ENCODE results near the gene RFTN1. TPM values are rescaled to one million over a fixed set of nuclear protein-coding genes. Genes with fewer than 3 reads are reported as not detected.

Gene RFTN1
- total RNA-seq, 2 experiments from 2014 or later: 81.8 to 152 TPM

DNA sequence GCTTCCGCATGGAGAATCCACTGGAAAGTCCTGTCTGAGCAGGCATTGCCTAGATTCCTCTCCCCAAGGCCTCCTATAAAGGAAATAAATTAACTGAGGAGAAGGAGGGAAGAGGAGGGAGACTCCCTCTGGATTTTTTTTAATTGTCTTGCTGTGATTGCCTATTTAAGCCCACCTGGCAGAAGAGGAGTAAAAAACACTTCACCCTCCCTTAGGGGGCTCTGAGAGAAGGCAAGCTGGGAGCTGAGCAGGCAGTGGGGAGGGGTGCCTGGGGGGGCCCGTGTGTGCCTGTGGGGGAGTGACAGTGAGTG lies 138.6 kb downstream of the RFTN1 start:
- peaks cover 80% of the 10 kb centered on the region for H3K36me3 ChIP-seq (ENCODE audit: insufficient read depth, low read length)
- POLR2A ChIA-PET: interaction anchor here (1.0 to 3.8 kb wide), 11 partner anchors 11 to 142 kb away, joined by 3 to 31 read pairs (median 4); no protein-coding TSS in a partner anchor
- peak overlapping the region; percentile 43 for H3K4me3 ChIP-seq (ENCODE audit: low read depth, low read length, poor library complexity, severe bottlenecking)
- no peaks in the 10 kb centered on the region for H3K9me2 ChIP-seq (ENCODE audit: insufficient read depth, low read length)
- CTCF ChIA-PET (ENCODE audit: unreplicated experiment): interaction anchor here (1.0 kb wide), 2 partner anchors 8 to 58 kb away, joined by 3 read pairs; no protein-coding TSS in a partner anchor
- TF ChIP-seq, protein P1, sequence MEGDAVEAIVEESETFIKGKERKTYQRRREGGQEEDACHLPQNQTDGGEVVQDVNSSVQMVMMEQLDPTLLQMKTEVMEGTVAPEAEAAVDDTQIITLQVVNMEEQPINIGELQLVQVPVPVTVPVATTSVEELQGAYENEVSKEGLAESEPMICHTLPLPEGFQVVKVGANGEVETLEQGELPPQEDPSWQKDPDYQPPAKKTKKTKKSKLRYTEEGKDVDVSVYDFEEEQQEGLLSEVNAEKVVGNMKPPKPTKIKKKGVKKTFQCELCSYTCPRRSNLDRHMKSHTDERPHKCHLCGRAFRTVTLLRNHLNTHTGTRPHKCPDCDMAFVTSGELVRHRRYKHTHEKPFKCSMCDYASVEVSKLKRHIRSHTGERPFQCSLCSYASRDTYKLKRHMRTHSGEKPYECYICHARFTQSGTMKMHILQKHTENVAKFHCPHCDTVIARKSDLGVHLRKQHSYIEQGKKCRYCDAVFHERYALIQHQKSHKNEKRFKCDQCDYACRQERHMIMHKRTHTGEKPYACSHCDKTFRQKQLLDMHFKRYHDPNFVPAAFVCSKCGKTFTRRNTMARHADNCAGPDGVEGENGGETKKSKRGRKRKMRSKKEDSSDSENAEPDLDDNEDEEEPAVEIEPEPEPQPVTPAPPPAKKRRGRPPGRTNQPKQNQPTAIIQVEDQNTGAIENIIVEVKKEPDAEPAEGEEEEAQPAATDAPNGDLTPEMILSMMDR (conservative IDR thresholded peaks at IDR 0.05; ENCODE audit: low read length): no peak
- TF ChIP-seq EZH2phosphoT487 (IDR thresholded peaks at IDR 0.05; ENCODE audit: borderline replicate concordance, low read depth, low read length): no peak
- intact Hi-C loops (cut with micrococcal nuclease; ENCODE audit: unreplicated experiment): loop anchor here (5.0 to 10.0 kb wide), 3 partner anchors 537 to 1690 kb away; partner anchors contain the start of gene TBC1D5
- peaks cover 100% of the 10 kb centered on the region for H3K4me1 ChIP-seq (ENCODE audit: insufficient read depth, low read length, poor library complexity, severe bottlenecking)
- peak overlapping the region; percentile 71 for H3K4me2 ChIP-seq (ENCODE audit: low read length)
- H4K20me1 ChIP-seq (ENCODE audit: insufficient read depth, low read length): no peaks in the 10 kb centered on the region
- no TSS peak for BruUV-seq (replicated peaks)
- no peaks in the 10 kb centered on the region for H3K9me3 ChIP-seq (ENCODE audit: low read length)
- H3K79me2 ChIP-seq (ENCODE audit: insufficient read depth, low read depth, low read length): peaks cover 77% of the 10 kb centered on the region; the same call in 1 of the 2 replicates
- H3K27ac ChIP-seq (ENCODE audit: low read depth, low read length, poor library complexity, severe bottlenecking): peak overlapping the region; percentile 99
- H2AFZ ChIP-seq (ENCODE audit: low read length): no peak overlapping the region
- no peak for DNase-seq (ENCODE audit: low spot score)

DNA sequence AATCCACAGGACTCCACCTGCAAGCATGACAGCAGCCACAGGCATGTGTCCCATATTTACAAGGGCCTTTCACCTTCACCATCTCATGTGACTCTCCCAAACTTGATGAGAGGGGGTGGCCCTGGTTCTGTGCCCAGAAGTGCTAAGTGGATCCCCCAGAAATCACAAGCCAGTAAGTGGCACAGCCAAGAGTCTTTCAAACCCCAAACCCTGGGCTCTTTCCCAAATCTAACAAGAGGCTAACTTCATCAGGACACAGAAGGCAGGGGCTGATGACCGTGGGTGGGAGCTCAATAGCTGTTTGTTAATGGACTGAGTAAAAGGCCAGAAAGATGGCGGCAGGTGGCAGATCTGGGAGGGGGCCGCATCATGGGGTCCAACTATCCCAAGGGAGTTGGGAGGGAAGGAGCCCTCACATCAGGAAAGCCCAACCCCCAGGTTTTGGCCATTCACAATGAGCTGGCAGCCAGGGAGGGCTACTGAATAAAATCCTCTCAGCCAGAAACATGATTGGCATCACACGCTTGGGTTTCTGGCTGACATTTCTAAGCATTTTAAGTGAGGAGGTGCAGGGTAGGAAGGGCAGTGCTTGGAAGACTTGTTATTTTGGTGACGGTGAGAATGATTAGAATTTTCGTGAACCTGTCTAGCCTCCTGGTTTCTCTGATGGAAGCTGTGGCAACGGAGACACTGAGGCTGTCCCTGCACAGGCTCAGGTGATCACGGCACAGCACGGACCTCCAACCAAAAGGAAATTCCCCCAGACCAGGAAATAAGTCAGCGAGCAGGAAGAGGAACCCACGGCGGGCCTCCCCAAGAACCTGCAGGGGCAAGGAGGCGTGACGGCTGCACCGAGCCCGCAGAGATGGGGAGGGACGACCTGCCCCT lies 139.2 kb downstream of the RFTN1 start:
- no TSS peak for BruUV-seq (replicated peaks)
- H3K4me2 ChIP-seq (ENCODE audit: low read length): peak overlapping the region; percentile 71
- peaks cover 75% of the 10 kb centered on the region; the same call in 1 of the 2 replicates for H3K79me2 ChIP-seq (ENCODE audit: insufficient read depth, low read depth, low read length)
- peak; percentile 80 for DNase-seq (ENCODE audit: low spot score)
- no peaks in the 10 kb centered on the region for H3K9me2 ChIP-seq (ENCODE audit: insufficient read depth, low read length)
- peaks cover 94% of the 10 kb centered on the region for H3K4me1 ChIP-seq (ENCODE audit: insufficient read depth, low read length, poor library complexity, severe bottlenecking)
- H3K36me3 ChIP-seq (ENCODE audit: insufficient read depth, low read length): peaks cover 84% of the 10 kb centered on the region
- no peak for TF ChIP-seq EZH2phosphoT487 (IDR thresholded peaks at IDR 0.05; ENCODE audit: borderline replicate concordance, low read depth, low read length)
- TF ChIP-seq, protein P1 (conservative IDR thresholded peaks at IDR 0.05; ENCODE audit: low read length): no peak
- intact Hi-C loops (cut with micrococcal nuclease; ENCODE audit: unreplicated experiment): loop anchor here (5.0 to 10.0 kb wide), 3 partner anchors 538 to 1689 kb away; partner anchors contain the start of gene TBC1D5
- peak overlapping the region; percentile 99 for H3K27ac ChIP-seq (ENCODE audit: low read depth, low read length, poor library complexity, severe bottlenecking)
- no peaks in the 10 kb centered on the region for H3K9me3 ChIP-seq (ENCODE audit: low read length)
- no peak overlapping the region for H2AFZ ChIP-seq (ENCODE audit: low read length)
- CTCF ChIA-PET (ENCODE audit: unreplicated experiment): no interaction called here
- no peaks in the 10 kb centered on the region for H4K20me1 ChIP-seq (ENCODE audit: insufficient read depth, low read length)
- POLR2A ChIA-PET: interaction anchor here (0.5 to 3.8 kb wide), 10 partner anchors 50 to 144 kb away, joined by 3 to 31 read pairs (median 3); no protein-coding TSS in a partner anchor
- H3K4me3 ChIP-seq (ENCODE audit: low read depth, low read length, poor library complexity, severe bottlenecking): peak overlapping the region; percentile 43

All from OCI-LY7 (cell line).